Epithelial cell of esophagus (primary cell): Measurements from ENCODE around the gene TMX4.
A peak's percentile ranks its signal among the peaks of the same experiment; 100 is the strongest.

Experiments used
- DNase-seq: peaks from one replicate; pipeline ENCODE4 v3.0.0; 2010; ENCODE audit warnings: low read depth
- H3K4me3 ChIP-seq: 2 replicates; pipeline ENCODE4 v1.5.1; 2011; ENCODE audit warnings: mild to moderate bottlenecking, low read length, control low read depth
- TF ChIP-seq, protein P1 (sequence below): IDR thresholded peaks from 2 replicates; pipeline ENCODE4 v1.5.1; 2011; ENCODE audit warnings: low read depth, mild to moderate bottlenecking, low read length, control low read depth, inconsistent platforms; ENCODE audit not compliant: insufficient read depth; ENCODE audit errors: missing control alignments

TMX4 gene

DNA sequence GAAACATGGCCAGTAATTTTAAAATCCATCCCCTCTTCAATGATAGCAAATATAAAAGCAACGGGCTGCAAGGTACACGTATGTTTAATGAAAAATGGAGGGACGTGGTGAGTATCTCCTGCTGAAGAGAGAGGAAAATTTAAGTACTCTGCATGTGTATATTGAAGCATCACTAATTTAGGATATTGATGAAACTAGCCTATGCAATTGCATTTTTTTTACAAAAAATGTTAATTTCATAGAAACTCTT, 362 bp upstream of the TMX4 start:
- peak overlapping the region; percentile 65 for H3K4me3 ChIP-seq
- DNase-seq: no peak
- TF ChIP-seq, protein P1, sequence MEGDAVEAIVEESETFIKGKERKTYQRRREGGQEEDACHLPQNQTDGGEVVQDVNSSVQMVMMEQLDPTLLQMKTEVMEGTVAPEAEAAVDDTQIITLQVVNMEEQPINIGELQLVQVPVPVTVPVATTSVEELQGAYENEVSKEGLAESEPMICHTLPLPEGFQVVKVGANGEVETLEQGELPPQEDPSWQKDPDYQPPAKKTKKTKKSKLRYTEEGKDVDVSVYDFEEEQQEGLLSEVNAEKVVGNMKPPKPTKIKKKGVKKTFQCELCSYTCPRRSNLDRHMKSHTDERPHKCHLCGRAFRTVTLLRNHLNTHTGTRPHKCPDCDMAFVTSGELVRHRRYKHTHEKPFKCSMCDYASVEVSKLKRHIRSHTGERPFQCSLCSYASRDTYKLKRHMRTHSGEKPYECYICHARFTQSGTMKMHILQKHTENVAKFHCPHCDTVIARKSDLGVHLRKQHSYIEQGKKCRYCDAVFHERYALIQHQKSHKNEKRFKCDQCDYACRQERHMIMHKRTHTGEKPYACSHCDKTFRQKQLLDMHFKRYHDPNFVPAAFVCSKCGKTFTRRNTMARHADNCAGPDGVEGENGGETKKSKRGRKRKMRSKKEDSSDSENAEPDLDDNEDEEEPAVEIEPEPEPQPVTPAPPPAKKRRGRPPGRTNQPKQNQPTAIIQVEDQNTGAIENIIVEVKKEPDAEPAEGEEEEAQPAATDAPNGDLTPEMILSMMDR: no peak

DNA sequence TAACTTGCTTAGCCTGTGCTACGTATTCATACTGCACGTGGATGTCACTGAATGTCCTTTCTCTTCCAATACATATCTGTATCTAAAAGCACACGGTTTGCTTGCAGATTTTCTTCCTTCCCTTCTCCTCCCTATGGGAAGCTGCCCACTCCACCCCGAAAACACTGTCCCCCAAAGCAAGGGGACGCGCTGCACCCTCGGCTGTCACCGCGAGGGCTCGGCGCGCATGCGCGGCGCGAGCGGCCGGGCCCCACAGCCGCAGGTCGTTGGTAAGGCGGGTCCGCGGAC, 659 bp downstream of the TMX4 start:
- peak; percentile 51 for DNase-seq
- H3K4me3 ChIP-seq: peak overlapping the region; percentile 65
- TF ChIP-seq, protein P1: peak; percentile 15

DNA sequence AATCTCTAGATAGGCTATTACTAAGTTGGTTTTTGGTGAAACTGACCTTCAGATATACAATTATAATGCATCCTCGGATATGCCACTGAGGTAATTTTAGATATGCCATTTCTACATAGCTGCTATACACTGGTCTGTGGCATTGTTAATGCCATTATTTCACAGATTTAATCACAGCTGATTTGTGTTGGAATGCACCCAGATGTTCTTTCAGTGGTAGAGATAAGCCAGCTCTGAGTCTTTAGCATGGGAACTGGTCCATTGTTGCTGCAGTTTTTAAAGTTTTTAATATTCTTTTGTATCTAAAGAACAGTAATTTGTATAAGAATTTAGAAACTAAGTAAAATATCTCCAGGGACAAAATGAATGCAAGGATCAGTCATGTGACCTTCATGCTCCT, 6.8 kb downstream of the TMX4 start:
- H3K4me3 ChIP-seq: no peak overlapping the region
- no peak for DNase-seq
- TF ChIP-seq, protein P1: no peak

DNA sequence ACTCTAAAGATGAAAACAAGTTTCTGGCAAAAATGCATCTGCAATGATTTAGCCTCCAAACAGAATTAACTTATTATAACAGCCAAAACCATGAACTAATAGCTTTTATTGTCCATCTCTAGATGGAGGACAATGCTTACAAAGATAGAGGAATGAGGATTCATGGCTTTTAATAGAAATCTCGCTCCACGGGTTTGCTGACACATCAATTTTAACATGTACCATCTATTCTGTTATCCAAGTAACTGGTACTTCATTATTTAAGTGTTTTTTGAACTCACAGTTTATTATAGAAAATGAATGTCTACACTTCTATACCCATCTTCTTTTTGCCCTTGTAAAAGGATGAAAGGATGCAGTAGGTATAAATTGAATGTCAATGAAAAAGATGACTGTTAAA, 10.8 kb downstream of the TMX4 start:
- no peak for DNase-seq
- TF ChIP-seq, protein P1: no peak
- H3K4me3 ChIP-seq: no peak overlapping the region

DNA sequence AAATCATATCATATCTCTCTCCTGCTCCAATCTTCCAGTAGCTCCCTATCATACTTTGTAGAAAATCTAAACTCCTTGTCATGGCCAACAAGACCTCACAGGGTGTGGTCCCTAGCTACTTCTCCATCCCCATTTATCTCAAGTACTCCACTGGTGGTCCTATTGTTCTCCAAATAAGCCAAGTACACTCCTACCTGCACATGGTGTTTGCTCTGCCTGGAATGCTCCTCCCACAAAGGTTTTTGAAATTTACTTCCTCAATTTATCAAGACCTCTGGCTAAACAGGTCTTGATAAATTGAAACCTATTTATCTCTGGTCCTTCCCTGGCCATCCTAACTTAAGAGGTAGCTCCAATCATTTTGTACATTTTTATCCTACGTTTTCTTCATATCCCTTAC, 12.1 kb downstream of the TMX4 start:
- DNase-seq: no peak
- no peak overlapping the region for H3K4me3 ChIP-seq
- TF ChIP-seq, protein P1: no peak

DNA sequence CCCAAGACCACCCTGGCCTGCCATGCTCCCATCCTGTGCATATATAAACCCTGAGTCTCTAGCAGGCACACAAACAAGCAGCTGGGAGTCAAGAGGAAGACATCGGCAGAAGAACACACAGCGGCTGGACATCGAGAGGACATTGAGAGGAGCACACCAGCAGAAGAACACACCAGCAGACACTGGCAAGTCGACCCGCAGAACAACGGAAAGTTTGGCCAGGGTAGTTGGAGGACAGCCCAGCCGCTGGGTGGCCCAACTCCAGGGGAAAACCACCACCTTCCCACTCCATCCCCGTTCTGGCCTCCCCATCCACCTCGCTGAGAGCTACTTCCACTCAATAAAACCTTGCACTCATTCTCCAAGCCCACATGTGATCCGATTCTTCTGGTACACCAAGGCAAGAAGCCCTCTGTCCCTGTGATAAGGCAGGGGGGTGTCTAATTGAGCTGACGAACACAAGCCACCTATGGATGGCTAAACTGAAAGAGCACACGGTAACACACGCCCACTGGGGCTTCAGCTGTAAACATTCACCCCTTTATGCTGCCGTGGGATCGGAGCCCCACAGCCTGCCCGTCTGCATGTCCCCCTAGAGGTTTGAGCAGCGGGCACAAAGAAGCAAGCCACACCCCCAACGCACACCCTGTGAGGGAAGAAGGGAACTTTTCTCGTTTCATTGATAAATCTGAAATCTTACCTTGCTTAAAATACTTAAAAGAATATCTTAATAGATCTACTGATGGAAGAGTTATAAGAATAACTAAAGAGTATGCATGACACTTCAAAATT, 13.8 kb downstream of the TMX4 start:
- H3K4me3 ChIP-seq: no peak overlapping the region
- no peak for DNase-seq
- TF ChIP-seq, protein P1: no peak

DNA sequence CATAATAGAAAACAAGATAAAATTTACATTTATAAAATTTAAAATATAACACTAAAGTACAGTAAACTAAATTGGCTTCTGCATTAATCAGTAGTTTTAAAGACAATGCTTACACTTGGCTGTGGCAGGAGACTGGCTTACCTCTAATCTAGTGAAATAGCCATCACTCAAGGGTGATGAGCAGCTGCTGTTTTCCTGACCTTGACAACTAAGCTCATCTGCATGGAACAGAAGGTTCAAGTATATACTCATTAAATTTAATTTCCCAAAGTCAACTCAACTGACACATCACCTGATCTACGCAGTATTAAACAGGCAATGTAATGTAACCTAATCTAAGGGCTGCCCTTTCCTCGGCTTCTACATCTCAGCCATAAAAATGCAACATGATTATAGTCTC, 14.5 kb downstream of the TMX4 start:
- TF ChIP-seq, protein P1: no peak

More for the DNA sequence above, 14.5 kb downstream of the TMX4 start:
- H3K4me3 ChIP-seq: no peak overlapping the region
- DNase-seq: no peak
